IMR-90 (cell line): Measurements from ENCODE around the gene SPINK14.

Experiments used
- BHLHE40 ChIP-seq: fragments of 150-350 bp; IDR thresholded peaks from 2 replicates; pipeline ENCODE4 v1.6.1; 2016; ENCODE audit warnings: mild to moderate bottlenecking, low read depth, low read length
- CTCF ChIP-seq: conservative IDR thresholded peaks from 2 replicates; pipeline ENCODE4 v1.5.1; 2012; ENCODE audit warnings: mild to moderate bottlenecking, low read depth, low read length, improper control_type of control experiment
- ELK1 ChIP-seq: fragments of 150-350 bp; IDR thresholded peaks from 2 replicates; pipeline ENCODE4 v1.6.1; 2016; ENCODE audit warnings: low read depth, mild to moderate bottlenecking, low read length, moderate library complexity, borderline replicate concordance
- FOS ChIP-seq: fragments of 150-350 bp; IDR thresholded peaks from 2 replicates; pipeline ENCODE4 v1.6.1; 2016; ENCODE audit warnings: low read depth, low read length
- MAFK ChIP-seq: IDR thresholded peaks from 2 replicates; pipeline ENCODE4 v1.6.1; 2012; ENCODE audit warnings: low read depth, low read length, improper control_type of control experiment
- MAZ ChIP-seq: IDR thresholded peaks from 2 replicates; pipeline ENCODE4 v1.6.1; 2012; ENCODE audit warnings: low read depth, mild to moderate bottlenecking, low read length, improper control_type of control experiment, moderate library complexity, borderline replicate concordance
- MXI1 ChIP-seq: IDR thresholded peaks from 2 replicates; pipeline ENCODE4 v1.6.1; 2012; ENCODE audit warnings: low read depth, mild to moderate bottlenecking, low read length, moderate library complexity, borderline replicate concordance
- POLR2A ChIP-seq: IDR thresholded peaks from 2 replicates; pipeline ENCODE4 v1.6.1; 2012; ENCODE audit warnings: mild to moderate bottlenecking, low read depth, low read length
- RAD21 ChIP-seq: IDR thresholded peaks from 2 replicates; pipeline ENCODE4 v1.6.1; 2012; ENCODE audit warnings: low read length, improper control_type of control experiment
- RFX5 ChIP-seq: IDR thresholded peaks from 2 replicates; pipeline ENCODE4 v1.8.0; 2012; ENCODE audit warnings: low read depth, mild to moderate bottlenecking, low read length, moderate library complexity
- USF2 ChIP-seq: fragments of 150-350 bp; IDR thresholded peaks from 2 replicates; pipeline ENCODE4 v1.6.1; 2017; ENCODE audit warnings: mild to moderate bottlenecking, antibody characterized with exemption, low read length, low read depth

GRCh38 chr5:148179234-148179824 is 11.0 kb downstream of the SPINK14 start:
- no peak for TF ChIP-seq POLR2A
- peak; percentile 65 for TF ChIP-seq CTCF
- peak; percentile 78 for TF ChIP-seq RAD21
- no peak for TF ChIP-seq USF2
- no peak for TF ChIP-seq RFX5
- TF ChIP-seq MAZ: no peak
- no peak for TF ChIP-seq MXI1
- TF ChIP-seq MAFK: no peak
- TF ChIP-seq FOS: no peak
- TF ChIP-seq ELK1: no peak
- TF ChIP-seq BHLHE40: no peak
